SK-N-SH (cell line): Measurements from ENCODE around the gene DMD. TPM values are rescaled to one million over a fixed set of nuclear protein-coding genes. Genes with fewer than 3 reads are reported as not detected.

ENCODE experiments used
- CTCF ChIA-PET: fragments of 300-600, 350-600 bp; formaldehyde crosslinking; extraction: SDS; loops from one replicate; lab custom pipeline; 2021; lab: Yijun Ruan, JAX
- POLR2A ChIA-PET: fragments of 350-600 bp; sonication (Branson Sonifier 250); formaldehyde crosslinking; extraction: SDS; loops from one replicate; lab custom pipeline; 2020; ENCODE audit warnings: antibody characterized with exemption, inconsistent platforms; lab: Yijun Ruan, JAX
- DNase-seq: peaks from one replicate; pipeline ENCODE4 v3.0.0; 2012
- H2AFZ ChIP-seq: fragments of 200-600 bp; sonication (generic); 2 replicates; pipeline ENCODE4 v1.8.1; 2016; ENCODE audit warnings: antibody characterized with exemption, mild to moderate bottlenecking, low read depth
- H3F3A ChIP-seq: fragments of 200-600 bp; sonication (generic); replicated peaks from 2 replicates; pipeline ENCODE3; 2016; ENCODE audit warnings: antibody characterized with exemption, mild to moderate bottlenecking; ENCODE audit not compliant: insufficient read depth
- H3K27ac ChIP-seq, 2 experiments: fragments of 200-500 bp in 1 of 2; fragments of 200-600 bp in 1 of 2; sonication (Bioruptor generic) in 1 of 2; sonication (generic), shearing (Covaris generic) in 1 of 2; 2 replicates each; pipeline versions ENCODE4 v1.5.1 to v1.6.1; 2014 to 2016; ENCODE audit warnings: low read depth in 2 of 2, inconsistent platforms in 1 of 2, low read length in 1 of 2, mild to moderate bottlenecking in 1 of 2, mixed read lengths in 1 of 2
- H3K27me3 ChIP-seq: fragments of 200-600 bp; sonication (generic), shearing (Covaris generic); 2 replicates; pipeline ENCODE4 v1.6.1; 2016; ENCODE audit warnings: mixed run types; ENCODE audit not compliant: insufficient read depth
- H3K36me3 ChIP-seq, 2 experiments: fragments of 200-500 bp in 1 of 2; fragments of 200-600 bp in 1 of 2; sonication (Bioruptor generic) in 1 of 2; sonication (generic) in 1 of 2; replicated peaks in 1 of 2; 2 replicates each; pipeline versions ENCODE3 to v1.5.1; 2014 to 2016; ENCODE audit warnings: low read length in 1 of 2, mild to moderate bottlenecking in 1 of 2; ENCODE audit not compliant: insufficient read depth in 2 of 2, control insufficient read depth in 1 of 2
- H3K4me1 ChIP-seq, 2 experiments: fragments of 200-500 bp in 1 of 2; fragments of 200-600 bp in 1 of 2; sonication (Bioruptor generic) in 1 of 2; sonication (generic), shearing (Covaris generic) in 1 of 2; 2 replicates each; pipeline versions ENCODE4 v1.5.1 to v1.6.1; 2014 to 2016; ENCODE audit warnings: low read depth in 1 of 2, low read length in 1 of 2, mixed run types in 1 of 2; ENCODE audit not compliant: insufficient read depth in 2 of 2, control insufficient read depth in 1 of 2
- H3K4me2 ChIP-seq: fragments of 200-600 bp; sonication (generic), shearing (Covaris generic); 2 replicates; pipeline ENCODE4 v1.6.1; 2017; ENCODE audit warnings: mixed run types
- H3K4me3 ChIP-seq, 2 experiments: fragments of 200-500 bp in 1 of 2; fragments of 200-600 bp in 1 of 2; sonication (Bioruptor generic) in 1 of 2; sonication (generic), shearing (Covaris generic) in 1 of 2; 2 replicates each; pipeline versions ENCODE4 v1.5.1 to v1.8.1; 2014 to 2016; ENCODE audit warnings: low read depth in 2 of 2, inconsistent platforms in 1 of 2, low read length in 1 of 2, mild to moderate bottlenecking in 1 of 2, mixed read lengths in 1 of 2, moderate library complexity in 1 of 2
- H3K79me2 ChIP-seq: fragments of 200-600 bp; sonication (generic); 2 replicates; pipeline ENCODE4 v1.8.1; 2017; ENCODE audit warnings: mild to moderate bottlenecking; ENCODE audit not compliant: insufficient read depth
- H3K9ac ChIP-seq: fragments of 200-600 bp; sonication (generic); 2 replicates; pipeline ENCODE4 v1.6.1; 2017; ENCODE audit warnings: mixed run types
- H3K9me2 ChIP-seq: fragments of 200-600 bp; sonication (generic); 2 replicates; pipeline ENCODE4 v1.6.1; 2017; ENCODE audit warnings: mixed run types
- H3K9me3 ChIP-seq: fragments of 200-600 bp; sonication (generic); 2 replicates; pipeline ENCODE4 v1.6.1; 2017; ENCODE audit warnings: mixed run types, mild to moderate bottlenecking, moderate library complexity
- H4K20me1 ChIP-seq: fragments of 200-600 bp; sonication (generic); 2 replicates; pipeline ENCODE4 v1.6.1; 2017; ENCODE audit warnings: mild to moderate bottlenecking, mixed run types; ENCODE audit not compliant: insufficient read depth
- ELF1 ChIP-seq: IDR thresholded peaks from 2 replicates; pipeline ENCODE4 v1.4.0; 2012
- FOSL2 ChIP-seq: IDR thresholded peaks from 2 replicates; pipeline ENCODE4 v1.4.0; 2012; ENCODE audit warnings: low read depth, mild to moderate bottlenecking, moderate library complexity, borderline replicate concordance
- FOXJ3 ChIP-seq: sonication (generic); formaldehyde crosslinking; IDR thresholded peaks from 2 replicates; pipeline ENCODE4 v1.5.1; 2020; ENCODE audit warnings: mild to moderate bottlenecking, missing genetic modification reagents
- FOXM1 ChIP-seq: IDR thresholded peaks from 2 replicates; pipeline ENCODE4 v1.4.0; 2012; ENCODE audit warnings: low read depth, mild to moderate bottlenecking
- GABPA ChIP-seq: IDR thresholded peaks from 2 replicates; pipeline ENCODE4 v1.4.0; 2012; ENCODE audit warnings: low read depth, mild to moderate bottlenecking
- JUND ChIP-seq: IDR thresholded peaks from 2 replicates; pipeline ENCODE4 v1.4.0; 2012
- MAX ChIP-seq: IDR thresholded peaks from 2 replicates; pipeline ENCODE4 v1.4.0; 2012; ENCODE audit warnings: low read depth
- SIN3A ChIP-seq: IDR thresholded peaks from 2 replicates; pipeline ENCODE4 v1.6.1; 2012; ENCODE audit warnings: low read depth, mild to moderate bottlenecking, low read length, moderate library complexity, borderline replicate concordance
- SMC3 ChIP-seq: IDR thresholded peaks from 2 replicates; pipeline ENCODE4 v1.6.1; 2012; ENCODE audit warnings: low read depth, low read length, improper control_type of control experiment
- TCF12 ChIP-seq: IDR thresholded peaks from 2 replicates; pipeline ENCODE4 v1.4.0; 2012
- WGBS: methylation state at CpG from one replicate; pipeline ENCODE4 v1.1.6; 2017; ENCODE audit warnings: low lambda C conversion rate; 5-methylcytosine and 5-hydroxymethylcytosine counted together
- polyA plus RNA-seq, 3 experiments: library from polyadenylated mRNA; depleted of rRNA; stranded (reverse); fragments of >200 nt; gene quantifications; 2 replicates each; pipeline ENCODE4 v1.2.3, GENCODE V29; 2012
- TF ChIP-seq, protein P1 (sequence below): fragments of 150-350 bp; IDR thresholded peaks from 2 replicates; pipeline ENCODE4 v1.6.1; 2017; ENCODE audit warnings: antibody characterized with exemption, low read length, low read depth, borderline replicate concordance
- TF ChIP-seq, protein P2 (sequence below): fragments of 150-350 bp; IDR thresholded peaks from 2 replicates; pipeline ENCODE4 v1.6.1; 2016; ENCODE audit warnings: mild to moderate bottlenecking, low read depth, low read length

DMD gene
- polyA plus RNA-seq, 1 of the 3 experiments (the other 2 are of a cell fraction) = 3.9 TPM

DNA sequence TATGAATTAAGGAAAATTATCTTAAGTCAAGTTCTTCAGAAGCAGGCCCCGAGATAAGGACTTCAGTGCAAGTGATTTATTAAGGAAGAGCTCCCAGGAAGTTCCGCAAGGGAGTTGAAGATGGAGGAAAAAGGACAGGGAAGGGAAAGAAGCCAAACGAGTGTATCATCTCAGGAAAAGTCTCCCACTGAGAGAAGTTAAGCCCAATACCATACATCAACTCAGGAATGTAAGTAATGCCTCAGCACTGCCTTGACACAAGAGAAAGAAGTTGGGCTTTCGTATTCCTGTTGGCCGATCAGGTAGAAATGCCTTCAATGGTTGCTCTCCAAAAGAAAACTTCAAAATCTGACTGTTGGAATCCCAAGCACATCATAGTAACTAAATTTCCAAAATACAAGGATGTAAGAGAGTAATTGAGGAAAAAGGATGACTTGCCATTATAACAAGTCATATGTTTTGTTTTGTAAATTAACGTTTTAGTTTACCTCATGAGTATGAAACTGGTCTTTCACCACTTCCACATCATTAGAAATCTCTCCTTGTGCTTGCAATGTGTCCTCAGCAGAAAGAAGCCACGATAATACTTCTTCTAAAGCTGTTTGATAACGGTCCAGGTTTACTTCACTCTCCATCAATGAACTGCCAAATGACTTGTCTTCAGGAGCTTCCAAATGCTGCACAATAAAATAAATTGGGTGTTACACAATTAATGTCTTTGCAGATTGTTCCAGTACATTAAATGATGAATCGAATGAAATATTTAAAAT lies 566.7 kb downstream of the DMD start:
- no peaks in the 10 kb centered on the region for H3K27me3 ChIP-seq
- no peaks in the 10 kb centered on the region for H4K20me1 ChIP-seq
- ChIA-PET POLR2A (no interaction called here), CTCF (no interaction called here)
- H3K4me2 ChIP-seq = no peak overlapping the region
- no peaks in the 10 kb centered on the region for H3K9me2 ChIP-seq
- no peaks in the 10 kb centered on the region for H3K9me3 ChIP-seq
- H2AFZ ChIP-seq = no peak overlapping the region
- DNase-seq = no peak
- H3K36me3 ChIP-seq = no peaks in the 10 kb centered on the region
- WGBS = 11% methylated on average over 9 of the region's 9 CpGs
- H3K9ac ChIP-seq = no peak overlapping the region
- no peak overlapping the region for H3K27ac ChIP-seq
- no peak for TF ChIP-seq ELF1
- no peak for TF ChIP-seq SMC3
- TF ChIP-seq SIN3A = no peak
- TF ChIP-seq FOSL2 = no peak
- TF ChIP-seq JUND = no peak
- H3K4me3 ChIP-seq = no peak overlapping the region
- no peaks in the 10 kb centered on the region for H3K4me1 ChIP-seq
- no peaks in the 10 kb centered on the region for H3F3A ChIP-seq
- no peaks in the 10 kb centered on the region for H3K79me2 ChIP-seq

GRCh38 chrX:32642283-32642682 lies 569.1 kb downstream of the DMD start:
- Histone ChIP-seq H2AFZ (no peak overlapping the region), H3K9ac (no peak overlapping the region)
- TF ChIP-seq TCF12 (no peak), FOXM1 (no peak), FOXJ3 (no peak), FOSL2 (no peak), SMC3 (no peak), GABPA (no peak), SIN3A (no peak), MAX (no peak)
- TF ChIP-seq, protein P1, sequence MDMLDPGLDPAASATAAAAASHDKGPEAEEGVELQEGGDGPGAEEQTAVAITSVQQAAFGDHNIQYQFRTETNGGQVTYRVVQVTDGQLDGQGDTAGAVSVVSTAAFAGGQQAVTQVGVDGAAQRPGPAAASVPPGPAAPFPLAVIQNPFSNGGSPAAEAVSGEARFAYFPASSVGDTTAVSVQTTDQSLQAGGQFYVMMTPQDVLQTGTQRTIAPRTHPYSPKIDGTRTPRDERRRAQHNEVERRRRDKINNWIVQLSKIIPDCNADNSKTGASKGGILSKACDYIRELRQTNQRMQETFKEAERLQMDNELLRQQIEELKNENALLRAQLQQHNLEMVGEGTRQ = no peak
- TF ChIP-seq, protein P2, sequence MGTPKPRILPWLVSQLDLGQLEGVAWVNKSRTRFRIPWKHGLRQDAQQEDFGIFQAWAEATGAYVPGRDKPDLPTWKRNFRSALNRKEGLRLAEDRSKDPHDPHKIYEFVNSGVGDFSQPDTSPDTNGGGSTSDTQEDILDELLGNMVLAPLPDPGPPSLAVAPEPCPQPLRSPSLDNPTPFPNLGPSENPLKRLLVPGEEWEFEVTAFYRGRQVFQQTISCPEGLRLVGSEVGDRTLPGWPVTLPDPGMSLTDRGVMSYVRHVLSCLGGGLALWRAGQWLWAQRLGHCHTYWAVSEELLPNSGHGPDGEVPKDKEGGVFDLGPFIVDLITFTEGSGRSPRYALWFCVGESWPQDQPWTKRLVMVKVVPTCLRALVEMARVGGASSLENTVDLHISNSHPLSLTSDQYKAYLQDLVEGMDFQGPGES = no peak
- TF ChIP-seq, all 33 proteins: peak for 0
- no peak for DNase-seq
- no peaks in the 10 kb centered on the region for H3K9me3 ChIP-seq
- ChIA-PET CTCF (interaction anchor here (1.0 kb wide), 1 partner anchor 22 kb away, joined by 3 read pairs; no protein-coding TSS in a partner anchor), POLR2A (no interaction called here)
- H3K4me2 ChIP-seq = no peak overlapping the region
- no peaks in the 10 kb centered on the region for H3F3A ChIP-seq
- H3K9me2 ChIP-seq = no peaks in the 10 kb centered on the region
- 12% methylated on average over 3 of the region's 3 CpGs for WGBS
- no peak overlapping the region for H3K4me3 ChIP-seq
- no peaks in the 10 kb centered on the region for H3K79me2 ChIP-seq
- H3K4me1 ChIP-seq = no peaks in the 10 kb centered on the region
- H3K36me3 ChIP-seq = no peaks in the 10 kb centered on the region
- H3K27me3 ChIP-seq = no peaks in the 10 kb centered on the region
- no peak overlapping the region for H3K27ac ChIP-seq
- H4K20me1 ChIP-seq = no peaks in the 10 kb centered on the region
